Mucosa of descending colon (tissue), 3 donors: ENCODE measurements around the gene MX1. TPM values are rescaled to one million over a fixed set of nuclear protein-coding genes. Genes with fewer than 3 reads are reported as not detected.

Experiments used
- ATAC-seq: fragments of 200-7000 bp; cut with Tn5 transposase; one replicate; pipeline ENCODE4 v1.9.1; 2020; ENCODE audit warnings: mild to moderate bottlenecking, moderate library complexity
- DNase-seq, 3 donors: peaks; one replicate each; pipeline ENCODE4 v3.0.0-alpha.2; 2020
- H3K36me3 ChIP-seq: fragments of 200-600 bp; one replicate; pipeline ENCODE4 v1.8.0; 2021; ENCODE audit warnings: low read depth, mild to moderate bottlenecking
- H3K4me1 ChIP-seq: fragments of 200-600 bp; one replicate; pipeline ENCODE4 v1.8.0; 2021; ENCODE audit warnings: low read depth, mild to moderate bottlenecking
- H3K4me3 ChIP-seq: fragments of 200-600 bp; one replicate; pipeline ENCODE4 v1.8.0; 2021; ENCODE audit warnings: mild to moderate bottlenecking
- H3K9me3 ChIP-seq: fragments of 200-600 bp; one replicate; pipeline ENCODE4 v1.8.0; 2021; ENCODE audit warnings: mild to moderate bottlenecking
- intact Hi-C, 2 donors: fragments of 100-400 bp; cut with DNase I in 1 of 2; cut with micrococcal nuclease in 1 of 2; formaldehyde crosslinking; loops; one replicate each; pipeline versions ENCODE4 v1.11.0 to v1.11.1; 2022; cut with DNase I, micrococcal nuclease
- total RNA-seq, 3 donors: library from RNA; stranded (reverse); fragmentation: NEBNext Ultra II Directional in 2 of 3; extraction: Animal tissue kit (Norgen Biotek cat#: 25700) in 2 of 3; gene quantifications; one replicate each; pipeline versions ENCODE4 v1.2.1 to v1.2.4, GENCODE V29; 2021 to 2023
- TF ChIP-seq, protein P1 (sequence below): fragments of 200-600 bp; IDR thresholded peaks from one replicate; pipeline ENCODE4 v1.8.0; 2022; ENCODE audit warnings: antibody characterized with exemption, mild to moderate bottlenecking
- donor health status: DM: no; HTN: no; CAD: no; lungs with moderate emphysema.
- donor health status: DM: no; HTN: no; CAD: no.
- donor health status: DM: no; HTN: yes; CAD: no.

MX1 gene
- total RNA-seq, 3 donors from 2014 or later = 30.7 to 78.5 (median 31.2) TPM

DNA sequence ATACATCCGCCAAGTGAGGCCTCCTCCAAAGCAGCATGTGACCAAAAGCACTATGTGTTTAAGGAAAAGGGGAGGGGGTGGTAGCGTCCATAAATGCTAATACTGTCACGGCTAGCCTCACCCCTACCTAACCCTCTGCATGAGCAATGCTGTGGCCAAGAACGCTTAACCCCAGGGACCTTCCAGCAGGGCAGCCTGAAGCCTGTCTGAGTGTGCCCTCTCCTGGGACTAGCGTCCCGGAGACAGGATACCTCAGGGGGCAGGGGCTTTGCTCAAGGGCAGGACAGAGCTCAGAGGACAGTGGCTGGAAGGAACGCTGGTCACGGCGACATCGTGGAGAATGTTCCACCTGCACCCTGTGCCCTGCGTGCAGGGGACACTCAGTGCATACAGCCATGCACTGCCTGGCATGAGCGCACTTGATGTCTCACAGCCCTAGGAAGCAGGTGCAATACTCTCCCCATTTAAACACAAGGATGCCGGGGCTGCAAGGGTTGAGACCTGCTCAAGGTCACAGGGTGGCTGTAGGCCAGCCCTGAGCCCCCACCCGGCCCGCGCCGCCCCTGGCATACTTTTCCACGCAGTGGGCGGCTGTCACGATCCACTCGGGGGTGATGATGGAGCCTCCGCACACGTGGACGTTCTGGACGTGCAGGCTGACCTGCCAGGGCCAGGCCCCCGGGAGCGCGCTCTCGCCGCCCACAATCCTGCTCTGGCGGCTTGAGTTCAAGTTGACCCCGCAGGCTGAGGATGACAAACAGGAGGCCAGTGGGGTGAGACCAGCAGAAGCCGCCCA lies 46.9 kb downstream of the MX1 start:
- H3K36me3 ChIP-seq = peaks cover 4% of the 10 kb centered on the region
- no peak for ATAC-seq
- no peak for DNase-seq
- no peaks in the 10 kb centered on the region for H3K9me3 ChIP-seq
- H3K4me3 ChIP-seq = no peak overlapping the region
- TF ChIP-seq, protein P1, sequence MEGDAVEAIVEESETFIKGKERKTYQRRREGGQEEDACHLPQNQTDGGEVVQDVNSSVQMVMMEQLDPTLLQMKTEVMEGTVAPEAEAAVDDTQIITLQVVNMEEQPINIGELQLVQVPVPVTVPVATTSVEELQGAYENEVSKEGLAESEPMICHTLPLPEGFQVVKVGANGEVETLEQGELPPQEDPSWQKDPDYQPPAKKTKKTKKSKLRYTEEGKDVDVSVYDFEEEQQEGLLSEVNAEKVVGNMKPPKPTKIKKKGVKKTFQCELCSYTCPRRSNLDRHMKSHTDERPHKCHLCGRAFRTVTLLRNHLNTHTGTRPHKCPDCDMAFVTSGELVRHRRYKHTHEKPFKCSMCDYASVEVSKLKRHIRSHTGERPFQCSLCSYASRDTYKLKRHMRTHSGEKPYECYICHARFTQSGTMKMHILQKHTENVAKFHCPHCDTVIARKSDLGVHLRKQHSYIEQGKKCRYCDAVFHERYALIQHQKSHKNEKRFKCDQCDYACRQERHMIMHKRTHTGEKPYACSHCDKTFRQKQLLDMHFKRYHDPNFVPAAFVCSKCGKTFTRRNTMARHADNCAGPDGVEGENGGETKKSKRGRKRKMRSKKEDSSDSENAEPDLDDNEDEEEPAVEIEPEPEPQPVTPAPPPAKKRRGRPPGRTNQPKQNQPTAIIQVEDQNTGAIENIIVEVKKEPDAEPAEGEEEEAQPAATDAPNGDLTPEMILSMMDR = no peak
- H3K4me1 ChIP-seq = no peaks in the 10 kb centered on the region
- intact Hi-C loops = no loop called here

DNA sequence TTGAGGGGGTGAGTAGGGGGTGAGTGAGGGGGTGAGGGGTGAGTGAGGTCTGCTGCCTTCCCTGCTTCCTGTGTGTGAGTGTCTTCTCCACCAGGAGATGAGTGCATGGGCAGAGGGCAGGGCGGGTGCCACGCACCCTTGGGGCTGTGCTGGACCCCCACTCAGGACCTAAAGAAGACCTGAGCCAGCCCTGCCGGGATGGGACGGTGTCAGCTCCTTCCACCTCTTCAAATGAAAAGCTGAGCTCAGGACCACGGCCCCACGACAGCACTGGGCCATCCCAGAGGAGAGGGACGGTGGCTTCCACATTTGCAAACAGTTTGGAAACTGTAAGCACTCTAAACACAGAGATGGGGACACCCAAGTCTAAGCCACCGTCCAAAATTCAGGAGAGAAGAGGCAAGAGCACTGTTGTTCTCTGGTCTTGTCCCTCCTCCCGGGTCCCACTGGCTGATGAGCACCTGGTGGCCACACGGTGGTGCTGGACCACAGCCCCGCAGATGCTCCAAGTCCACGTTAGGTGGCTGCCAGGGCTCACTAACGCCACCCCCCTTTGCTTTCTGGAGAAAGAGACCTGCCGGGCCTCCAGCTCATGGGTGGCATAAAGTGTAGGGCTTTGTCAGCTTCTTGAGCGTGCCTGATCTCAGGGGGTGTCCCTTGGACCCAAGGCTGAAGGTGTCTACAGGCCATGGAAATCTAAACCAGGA lies 49.8 kb downstream of the MX1 start:
- TF ChIP-seq, protein P1 = no peak
- ATAC-seq (peak; percentile 3), DNase-seq (no peak)
- Histone ChIP-seq H3K9me3 (no peaks in the 10 kb centered on the region), H3K4me1 (peaks cover 25% of the 10 kb centered on the region), H3K4me3 (no peak overlapping the region), H3K36me3 (peaks cover 4% of the 10 kb centered on the region)
- intact Hi-C loops = no loop called here

GRCh38 chr21:41477641-41478318 lies 51.7 kb downstream of the MX1 start:
- peaks cover 27% of the 10 kb centered on the region for H3K4me1 ChIP-seq
- no peak overlapping the region for H3K4me3 ChIP-seq
- peaks cover 4% of the 10 kb centered on the region for H3K36me3 ChIP-seq
- DNase-seq = no peak
- TF ChIP-seq, protein P1 = no peak
- ATAC-seq = peak; percentile 28
- intact Hi-C loops = no loop called here
- no peaks in the 10 kb centered on the region for H3K9me3 ChIP-seq

DNA sequence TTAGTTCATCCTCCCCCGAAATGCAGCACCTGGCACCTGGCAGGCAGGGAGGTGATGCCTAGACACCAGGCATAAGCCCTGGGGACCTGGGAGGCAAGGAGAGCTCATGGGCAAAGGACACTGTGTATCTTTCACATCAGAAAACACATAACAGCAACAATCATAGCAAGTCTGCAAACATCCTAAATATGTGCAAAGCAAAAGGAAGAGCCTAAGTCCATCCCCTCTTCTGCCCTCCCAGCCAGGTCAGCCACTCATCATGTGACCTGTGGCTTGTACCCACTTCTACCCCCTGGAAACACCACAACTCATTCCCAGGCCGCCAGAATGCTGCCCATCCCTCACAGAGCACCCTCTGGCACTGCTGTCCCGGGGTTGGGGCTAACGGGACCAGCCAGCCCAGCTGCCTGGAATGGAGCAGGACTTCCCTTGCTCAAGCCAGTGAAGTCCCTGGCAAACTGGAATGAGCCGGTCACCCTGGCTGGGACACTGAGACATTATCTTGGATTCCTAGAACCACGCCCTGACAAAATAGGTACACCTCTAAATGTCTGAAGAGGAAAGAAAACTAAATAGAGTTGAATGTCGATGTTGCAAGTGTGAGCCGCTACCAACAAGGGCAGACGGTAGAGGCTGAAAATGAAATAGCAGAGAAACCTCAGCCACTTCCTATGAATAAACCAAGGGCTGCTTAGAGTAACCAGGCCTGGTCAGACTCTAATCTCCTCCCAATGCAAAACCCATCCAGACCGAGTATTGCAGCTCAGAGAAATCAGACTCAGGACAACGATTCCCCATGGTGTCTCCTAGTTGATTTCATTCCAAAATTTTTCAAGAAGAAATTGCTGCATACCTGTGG lies 52.5 kb downstream of the MX1 start:
- H3K9me3 ChIP-seq = no peaks in the 10 kb centered on the region
- H3K4me1 ChIP-seq = peaks cover 27% of the 10 kb centered on the region
- no peak for DNase-seq
- H3K4me3 ChIP-seq = no peak overlapping the region
- peaks cover 4% of the 10 kb centered on the region for H3K36me3 ChIP-seq
- ATAC-seq = peak; percentile 33
- TF ChIP-seq, protein P1 = no peak
- intact Hi-C loops = no loop called here

DNA sequence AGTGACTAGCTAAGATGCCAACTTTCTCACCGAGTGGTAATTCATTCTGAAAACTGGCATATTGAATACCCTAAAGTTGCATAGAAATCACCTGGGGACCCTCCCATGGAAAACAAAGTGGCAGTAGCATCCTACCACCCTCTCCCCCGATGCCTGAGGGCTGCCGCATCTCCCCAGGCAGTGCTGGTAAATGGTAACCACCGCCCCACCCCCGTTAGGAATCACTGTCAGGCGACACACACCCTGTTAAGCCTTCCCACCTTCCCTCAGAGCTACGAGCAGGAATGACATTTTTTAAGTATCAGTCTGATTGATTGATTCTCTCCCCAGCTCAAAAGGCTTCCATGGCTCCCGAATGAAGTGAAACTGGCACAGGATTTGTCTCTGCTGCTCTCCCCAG lies 53.6 kb downstream of the MX1 start:
- DNase-seq = no peak
- ATAC-seq = peak; percentile 1
- TF ChIP-seq, protein P1 = no peak
- intact Hi-C loops = no loop called here
- Histone ChIP-seq H3K9me3 (no peaks in the 10 kb centered on the region), H3K4me3 (no peak overlapping the region), H3K36me3 (peaks cover 4% of the 10 kb centered on the region), H3K4me1 (peaks cover 27% of the 10 kb centered on the region)
